Adipose tissue (tissue), 3 donors: ENCODE results near the gene POU6F2. TPM values are rescaled to one million over a fixed set of nuclear protein-coding genes. Genes with fewer than 3 reads are reported as not detected.

Experiments
- H3K27ac ChIP-seq: one replicate; pipeline ENCODE4 v1.5.1; 2013; ENCODE audit warnings: low read depth, low read length
- WGBS, 3 donors: extraction: QIAGEN DNeasy Blood & Tissue Kit; methylation state at CpG; one replicate each; pipeline ENCODE4 v1.1.7; 2013; 5-methylcytosine and 5-hydroxymethylcytosine counted together
- polyA plus RNA-seq, 3 donors: library from polyadenylated mRNA; stranded (reverse); fragments of 200-250 nt; gene quantifications; one replicate each; pipeline ENCODE4 v1.2.3, GENCODE V29; 2013
- donor health status: healthy with polysubstance abuse.
- donor health status: Bipolar disorder and iron deficiency.
- donor health status: healthy.

POU6F2 gene
- polyA plus RNA-seq, 3 donors, result 0.16 to 0.64 TPM; not detected in 1

DNA sequence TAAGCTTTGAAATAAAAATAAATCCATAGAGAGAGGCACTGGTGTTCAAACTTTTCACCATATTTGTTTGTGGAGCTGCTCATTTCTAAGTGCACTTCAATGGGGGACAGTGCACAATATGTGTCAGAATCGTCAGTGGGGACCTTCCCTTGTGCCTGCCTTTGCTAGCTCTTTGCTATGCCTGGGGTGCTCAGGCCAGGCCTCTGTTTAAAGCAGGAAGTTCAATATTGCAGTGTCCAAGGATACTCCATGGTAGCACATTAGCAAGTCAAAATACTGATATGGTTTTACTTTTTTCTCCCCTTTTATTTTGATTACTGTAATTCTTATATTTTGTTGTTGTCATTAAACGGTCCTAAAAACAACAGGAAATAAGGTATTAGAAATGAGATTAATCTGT is 113.4 kb downstream of the POU6F2 start:
- WGBS, 3 donors, result 49 to 61% (median 59%) methylated on average over 2 of the region's 2 CpGs
- no peak overlapping the region for H3K27ac ChIP-seq

DNA sequence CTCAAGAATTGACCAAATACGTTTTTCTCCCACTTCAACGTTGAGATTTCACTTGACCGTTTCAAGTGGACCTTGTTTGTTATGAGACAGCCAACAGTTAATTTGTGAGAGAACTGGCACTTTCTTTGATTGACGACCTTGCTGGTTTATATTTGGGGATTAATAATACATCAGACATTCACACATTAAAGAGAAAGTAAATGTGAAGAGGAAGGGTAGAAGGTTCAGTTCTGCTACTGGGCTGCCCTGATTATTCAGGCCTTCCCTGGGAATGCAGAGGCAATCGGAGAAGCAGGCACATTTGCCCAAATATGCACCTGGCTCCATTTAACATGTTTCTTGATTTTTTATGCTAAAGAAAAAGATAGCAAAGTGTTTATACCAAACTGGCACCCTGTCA is 114.1 kb downstream of the POU6F2 start:
- H3K27ac ChIP-seq, result no peak overlapping the region
- 44 to 76% (median 63%) methylated on average over 5 of the region's 5 CpGs for WGBS, 3 donors

DNA sequence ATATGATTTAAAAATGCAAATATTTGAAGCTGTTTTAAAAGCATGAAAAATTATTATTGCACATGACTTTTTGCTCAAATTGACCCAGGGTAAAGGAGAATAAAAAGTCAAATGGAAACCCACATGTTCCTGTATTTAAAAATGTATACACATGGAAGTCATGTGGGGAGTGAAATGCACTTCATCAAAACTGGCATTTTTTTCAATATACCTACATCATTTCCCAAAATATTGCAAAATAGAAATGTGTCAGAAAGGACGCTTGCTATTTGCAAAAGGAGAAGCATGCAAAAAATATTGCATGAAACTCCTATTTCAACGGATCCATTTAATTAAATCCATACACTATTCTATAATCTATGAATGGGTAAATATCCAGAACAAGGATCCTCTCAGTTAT is 117.0 kb downstream of the POU6F2 start:
- no peak overlapping the region for H3K27ac ChIP-seq
- WGBS, 3 donors, result 69 to 73% (median 70%) methylated on average over 2 of the region's 2 CpGs

DNA sequence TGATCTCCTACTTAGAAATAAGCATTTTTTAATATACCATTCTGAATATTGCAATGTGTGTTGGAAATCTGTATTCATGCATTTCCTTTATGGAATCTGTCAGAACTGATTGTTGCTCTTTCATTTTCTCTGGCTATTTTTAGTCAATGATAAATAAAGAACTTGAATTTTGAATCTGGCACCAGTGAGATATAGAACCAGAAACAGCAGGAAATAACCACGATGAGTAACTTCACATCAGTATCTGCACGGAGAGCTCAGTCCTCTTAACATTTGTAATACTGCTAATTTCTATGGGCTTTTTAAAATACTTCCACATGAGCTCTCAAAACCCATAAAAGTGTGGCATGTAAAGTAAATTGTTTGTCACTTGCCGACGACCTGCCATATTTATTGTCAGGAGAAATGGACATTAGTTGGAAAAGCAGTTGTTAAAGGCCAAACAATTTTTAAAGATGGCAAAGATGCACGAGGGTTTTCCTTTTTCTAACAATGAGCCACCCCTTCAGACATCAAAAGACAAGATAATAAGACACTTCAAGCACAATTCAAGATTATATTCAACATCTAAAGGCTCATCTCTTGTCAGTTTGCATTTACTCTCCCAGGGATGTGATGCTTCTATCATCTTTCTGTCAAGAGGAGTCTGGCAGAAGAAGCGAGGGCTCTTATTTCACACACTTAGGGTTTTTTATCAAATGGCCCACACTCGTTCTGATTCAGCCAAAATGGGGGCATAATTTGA is 118.3 kb downstream of the POU6F2 start:
- 51 to 62% (median 61%) methylated on average over 7 of the region's 7 CpGs for WGBS, 3 donors
- no peak overlapping the region for H3K27ac ChIP-seq

DNA sequence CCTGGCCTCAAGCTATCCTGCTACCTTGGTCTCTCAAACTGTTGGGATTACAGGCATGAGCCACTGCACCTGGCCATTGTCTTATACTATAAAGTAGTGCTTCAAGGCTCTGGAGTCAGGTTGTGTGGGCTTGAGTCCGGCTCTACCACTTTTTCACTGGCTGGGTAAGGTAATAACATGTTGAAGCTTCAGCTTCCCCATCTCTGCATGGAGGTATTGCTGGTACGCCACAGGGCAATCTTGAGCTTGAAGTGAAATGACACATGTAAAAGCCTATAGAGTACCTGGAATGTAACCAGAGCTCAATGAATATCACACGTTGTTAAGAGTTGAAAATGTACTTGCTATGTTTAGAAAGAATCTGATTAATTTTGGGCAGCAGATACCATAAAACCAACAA is 120.8 kb downstream of the POU6F2 start:
- no peak overlapping the region for H3K27ac ChIP-seq
- WGBS, 3 donors, result 84 to 93% (median 93%) methylated on average over 3 of the region's 3 CpGs

DNA sequence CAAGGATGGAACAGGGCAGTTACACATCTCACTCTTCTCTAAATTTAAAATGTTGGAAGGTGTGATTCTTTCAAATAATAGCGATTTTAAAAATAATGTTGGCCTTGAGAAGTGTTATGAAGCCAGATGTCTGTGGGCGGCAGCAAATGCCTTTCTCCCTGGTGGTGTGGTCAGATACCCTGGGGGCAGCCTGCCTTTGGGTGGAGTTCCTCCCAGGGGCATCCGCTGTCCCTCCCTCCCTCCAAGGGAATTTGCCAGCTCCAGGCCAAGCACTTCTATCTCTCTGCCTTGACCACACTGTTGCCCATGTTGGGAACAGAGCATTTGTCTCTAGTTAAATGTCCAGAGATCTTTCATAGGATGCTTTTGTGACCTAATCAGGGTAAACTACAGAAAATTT is 121.4 kb downstream of the POU6F2 start:
- WGBS, 3 donors, result 83 to 92% (median 89%) methylated on average over 3 of the region's 3 CpGs
- no peak overlapping the region for H3K27ac ChIP-seq

DNA sequence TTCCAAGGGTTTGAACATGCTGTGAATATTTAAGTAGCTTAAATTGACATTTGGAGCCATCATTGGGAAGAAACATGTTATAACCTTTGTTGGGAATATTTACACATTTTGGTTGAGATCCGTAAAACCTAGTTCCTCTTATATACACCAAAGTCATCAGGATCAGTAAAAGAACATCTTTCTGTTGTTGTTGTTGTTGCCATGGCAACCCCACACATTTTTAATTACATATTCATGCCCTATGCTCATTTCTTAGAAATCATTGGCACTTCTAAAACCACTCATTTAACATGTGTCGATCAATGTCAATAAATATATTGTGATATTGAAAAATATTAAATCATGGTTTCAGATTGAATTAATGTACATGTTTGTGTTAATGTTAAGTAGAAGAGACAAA is 122.6 kb downstream of the POU6F2 start:
- WGBS, 3 donors, result 93 to 97% (median 94%) methylated on average over 2 of the region's 2 CpGs
- H3K27ac ChIP-seq, result no peak overlapping the region

DNA sequence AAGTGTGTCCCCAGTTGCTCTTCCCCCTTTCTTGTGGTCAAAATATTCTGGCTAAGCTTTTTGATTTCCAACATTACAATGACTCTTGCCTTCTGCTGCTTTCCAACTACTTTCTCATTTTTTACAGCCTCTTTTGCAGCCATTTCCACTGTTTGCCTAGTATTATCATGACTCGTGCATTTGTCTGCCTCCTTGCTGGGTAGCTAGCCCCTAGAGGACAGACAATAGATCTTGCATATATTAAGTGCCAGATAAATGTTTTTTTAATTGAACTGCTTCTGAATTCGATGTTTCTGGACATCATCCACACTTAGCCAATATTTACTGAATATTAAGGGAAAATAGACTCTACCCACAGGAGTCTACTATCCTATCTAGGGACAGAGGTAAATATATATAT is 124.5 kb downstream of the POU6F2 start:
- 40 to 64% (median 63%) methylated on average over 2 of the region's 2 CpGs for WGBS, 3 donors

DNA sequence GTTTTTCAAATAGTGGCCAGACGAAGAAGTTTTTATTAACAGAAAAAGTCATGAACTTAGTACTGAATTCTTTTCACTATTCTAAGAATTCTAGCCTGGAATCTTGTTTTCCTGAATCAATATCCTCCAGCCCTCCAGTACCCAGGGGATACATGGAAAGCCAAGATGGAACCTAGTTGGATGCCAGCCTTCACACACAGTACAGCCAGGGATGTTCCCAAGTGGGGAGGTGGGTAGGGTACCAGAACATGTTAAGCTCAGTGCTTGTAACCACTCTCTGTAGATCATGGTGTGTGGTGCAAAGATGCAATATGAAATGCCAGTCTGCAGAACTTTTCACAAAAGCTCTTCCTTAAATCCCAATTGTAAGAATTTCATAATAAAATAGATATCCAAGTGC is 128.0 kb downstream of the POU6F2 start:
- no peak overlapping the region for H3K27ac ChIP-seq
- WGBS, 3 donors, result 69 to 83% (median 78%) methylated on average over 1 of the region's 1 CpG

More for the DNA sequence above, 124.5 kb downstream of the POU6F2 start:
- H3K27ac ChIP-seq, result no peak overlapping the region

DNA sequence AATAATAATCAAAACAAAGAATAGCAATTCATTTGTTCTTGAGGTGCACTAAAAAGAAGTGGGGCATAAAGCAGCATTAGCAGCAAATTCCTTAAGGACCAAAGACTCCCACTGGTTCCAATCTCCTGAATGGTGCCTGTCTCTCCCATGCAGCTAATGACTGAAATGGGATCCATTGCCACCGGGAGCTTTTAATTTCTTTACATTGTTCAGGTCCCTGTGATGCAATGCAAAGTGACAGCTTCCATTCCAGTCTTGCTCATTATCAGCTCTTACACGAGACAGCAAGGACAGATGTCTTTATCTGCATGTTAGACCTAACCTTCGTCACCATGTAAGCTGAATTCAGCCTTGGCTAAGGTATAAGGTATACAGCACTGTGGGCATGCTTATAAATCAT is 148.1 kb downstream of the POU6F2 start:
- no peak overlapping the region for H3K27ac ChIP-seq
- 62 to 76% (median 75%) methylated on average over 3 of the region's 3 CpGs for WGBS, 3 donors

DNA sequence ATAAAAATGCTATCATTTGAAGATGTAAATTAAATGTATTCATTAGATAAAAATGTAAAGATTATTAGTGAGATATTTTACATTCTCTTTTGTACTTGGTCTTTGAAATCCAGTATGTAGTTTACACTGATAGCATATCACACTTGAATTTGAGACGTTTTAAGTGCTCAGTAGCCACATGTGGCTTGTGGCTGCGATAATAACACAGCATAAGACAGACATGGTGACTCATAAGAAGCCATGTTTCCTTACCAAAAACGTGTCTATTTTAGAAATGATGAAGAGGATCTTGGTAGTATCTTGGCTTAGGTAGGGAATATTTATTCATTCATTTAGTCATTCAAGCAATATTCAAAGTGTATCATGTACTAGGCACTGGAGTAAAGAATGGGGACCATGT is 149.3 kb downstream of the POU6F2 start:
- H3K27ac ChIP-seq, result no peak overlapping the region
- WGBS, 3 donors, result 61% methylated on average over 3 of the region's 3 CpGs

DNA sequence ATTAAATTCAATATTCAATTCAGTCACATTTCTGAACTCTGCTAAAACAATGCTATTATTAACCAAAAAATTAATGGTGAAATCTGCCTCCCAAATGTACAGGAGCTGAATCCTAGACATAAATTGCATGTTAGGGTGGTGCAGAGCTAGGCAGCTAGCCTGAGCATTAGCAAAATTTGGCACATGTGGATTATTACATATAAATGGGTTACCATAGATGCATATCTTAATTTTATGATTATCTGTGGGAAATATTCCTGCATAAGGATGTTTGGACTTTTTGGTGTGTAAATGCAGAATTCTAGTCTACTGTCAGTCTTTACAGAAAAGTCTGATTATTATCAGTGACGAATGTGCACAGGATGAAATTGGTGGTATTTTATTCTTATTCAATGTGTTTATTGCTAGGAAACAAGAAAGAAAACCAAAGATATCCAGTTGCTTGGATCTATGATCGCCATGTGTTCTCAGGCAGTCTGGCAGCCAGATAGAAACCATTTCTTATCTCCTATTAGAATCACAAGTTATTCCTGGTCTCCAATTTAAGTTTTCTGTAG is 150.7 kb downstream of the POU6F2 start:
- 80 to 86% (median 84%) methylated on average over 2 of the region's 2 CpGs for WGBS, 3 donors
- no peak overlapping the region for H3K27ac ChIP-seq

DNA sequence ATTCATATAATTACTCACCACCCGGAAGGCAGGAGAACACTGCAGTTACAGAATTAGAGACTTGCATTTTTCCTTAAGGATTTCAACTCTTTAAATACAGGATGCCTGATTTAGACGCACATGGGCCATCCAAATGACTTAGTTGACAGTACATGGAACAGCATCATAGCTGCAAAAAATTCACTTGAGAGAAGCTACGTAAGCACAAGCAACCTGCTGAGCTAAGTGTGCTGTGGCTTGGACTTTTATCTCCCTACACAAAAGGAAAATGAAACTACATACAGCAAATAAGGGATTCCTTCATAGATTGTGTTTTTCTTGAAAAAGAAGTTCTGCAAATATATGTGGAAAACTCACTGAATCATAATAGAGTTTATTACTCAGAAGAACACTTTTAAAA is 152.6 kb downstream of the POU6F2 start:
- WGBS, 3 donors, result 69 to 72% (median 72%) methylated on average over 3 of the region's 3 CpGs
- no peak overlapping the region for H3K27ac ChIP-seq

DNA sequence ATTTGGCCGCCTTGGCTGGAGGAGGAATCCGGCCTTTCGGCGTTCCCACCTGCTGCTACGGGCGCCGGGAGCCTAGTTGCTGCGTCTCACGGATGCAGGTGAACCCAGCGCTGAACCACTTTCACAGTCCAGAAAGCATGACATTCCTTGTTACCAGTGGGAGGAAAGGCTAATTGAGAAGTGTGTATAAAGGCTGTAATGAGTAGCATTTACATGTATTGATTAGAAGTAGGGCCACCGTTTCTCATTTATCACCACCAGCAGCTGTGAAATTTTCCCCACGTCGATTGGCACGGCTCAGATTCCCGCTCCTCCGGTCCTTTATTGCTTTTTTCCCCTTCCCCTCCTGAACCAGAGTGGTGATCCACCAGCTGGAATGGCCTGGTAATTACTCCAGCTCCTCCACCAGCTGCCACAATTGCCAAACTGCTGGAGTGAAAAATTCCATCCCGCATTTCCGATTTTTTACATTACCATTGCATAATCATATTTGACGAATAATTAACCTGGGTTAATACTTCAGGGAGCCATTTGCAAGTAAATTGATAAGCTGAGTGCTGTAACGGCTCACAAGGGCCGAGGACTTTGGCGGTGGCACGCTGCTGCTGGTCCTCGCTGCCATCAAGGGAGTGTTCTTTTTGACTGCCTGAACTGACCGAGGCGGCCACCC is 153.3 kb downstream of the POU6F2 start:
- WGBS, 3 donors, result 13 to 72% (median 68%) methylated on average over 26 of the region's 26 CpGs
- H3K27ac ChIP-seq, result no peak overlapping the region

DNA sequence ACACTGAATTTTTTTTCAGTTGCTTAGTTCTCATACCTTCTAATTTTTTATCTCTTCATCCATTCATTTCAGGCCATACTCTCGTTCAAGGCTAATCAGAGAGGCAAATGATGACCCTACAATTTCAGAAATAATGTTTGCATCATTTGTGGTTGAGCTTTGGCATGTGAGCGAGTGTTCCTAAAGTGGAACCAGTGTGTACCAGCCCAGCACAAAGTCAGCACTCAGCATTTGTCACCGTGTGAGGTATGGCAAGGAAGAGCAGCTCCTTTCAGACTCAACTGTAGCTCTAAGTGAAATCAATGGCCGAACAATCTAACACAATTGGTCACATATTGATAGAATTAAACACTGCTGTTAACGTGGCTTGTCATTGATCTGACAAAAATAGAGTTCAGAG is 154.6 kb downstream of the POU6F2 start:
- WGBS, 3 donors, result 76 to 89% (median 77%) methylated on average over 5 of the region's 5 CpGs
- no peak overlapping the region for H3K27ac ChIP-seq

DNA sequence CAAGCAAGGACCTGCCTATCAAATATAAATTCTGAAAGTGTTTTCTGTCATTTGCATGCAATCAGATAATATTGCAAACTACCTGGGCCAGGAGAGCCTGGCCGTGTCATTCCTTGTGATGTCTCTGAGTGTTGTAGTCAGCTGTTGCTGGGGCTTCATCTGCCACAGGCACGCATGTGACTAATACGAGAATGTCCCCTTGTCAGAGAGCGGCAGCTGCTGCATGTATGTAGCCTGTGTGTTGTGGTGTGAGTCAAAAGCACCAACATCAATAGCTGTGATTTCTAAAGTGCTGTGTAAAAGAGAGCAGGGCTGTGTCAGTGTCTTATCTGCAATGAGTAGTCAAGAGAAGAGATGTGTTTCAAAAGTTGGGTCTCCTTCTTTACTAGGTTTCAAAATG is 155.4 kb downstream of the POU6F2 start:
- WGBS, 3 donors, result 83 to 89% (median 88%) methylated on average over 4 of the region's 4 CpGs
- no peak overlapping the region for H3K27ac ChIP-seq

DNA sequence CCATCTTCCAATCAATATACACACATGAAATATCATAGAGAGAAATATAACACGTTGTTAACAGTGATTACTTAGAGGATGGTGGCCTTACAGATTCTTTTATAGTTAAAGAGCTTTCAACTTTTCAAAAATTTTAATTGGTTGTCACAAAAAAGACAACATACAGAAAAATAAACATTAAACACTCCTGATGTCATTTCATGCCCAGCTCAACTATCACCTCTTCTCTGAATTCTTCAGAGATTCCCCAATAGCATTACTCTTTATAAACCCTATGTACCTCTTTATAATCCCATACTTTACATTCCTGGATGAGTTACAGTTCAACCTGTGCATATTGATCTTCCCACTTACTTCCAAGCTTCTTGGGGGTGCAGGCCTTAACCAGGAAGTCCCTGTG is 159.8 kb downstream of the POU6F2 start:
- WGBS, 3 donors, result 67 to 86% (median 84%) methylated on average over 1 of the region's 1 CpG
- H3K27ac ChIP-seq, result no peak overlapping the region

DNA sequence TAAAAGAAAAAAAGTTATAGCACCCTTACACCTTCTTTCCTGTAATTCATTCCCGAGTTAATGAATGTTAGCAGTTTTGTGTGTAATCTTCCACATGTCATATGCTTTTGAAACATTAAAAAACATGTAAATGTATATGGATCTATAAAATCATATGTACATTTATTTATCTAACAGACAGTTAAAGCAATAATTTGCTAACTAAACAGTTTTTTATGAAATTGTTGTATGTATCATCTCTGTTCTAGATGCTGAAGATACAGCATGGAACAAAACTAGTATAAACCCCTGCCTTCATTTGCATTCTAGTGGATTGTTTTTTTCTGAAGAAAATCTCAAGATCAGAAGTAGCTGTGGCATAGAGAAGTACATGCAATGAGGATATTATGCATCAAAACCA is 165.0 kb downstream of the POU6F2 start:
- H3K27ac ChIP-seq, result no peak overlapping the region
- 81 to 88% (median 88%) methylated on average over 1 of the region's 1 CpG for WGBS, 3 donors

DNA sequence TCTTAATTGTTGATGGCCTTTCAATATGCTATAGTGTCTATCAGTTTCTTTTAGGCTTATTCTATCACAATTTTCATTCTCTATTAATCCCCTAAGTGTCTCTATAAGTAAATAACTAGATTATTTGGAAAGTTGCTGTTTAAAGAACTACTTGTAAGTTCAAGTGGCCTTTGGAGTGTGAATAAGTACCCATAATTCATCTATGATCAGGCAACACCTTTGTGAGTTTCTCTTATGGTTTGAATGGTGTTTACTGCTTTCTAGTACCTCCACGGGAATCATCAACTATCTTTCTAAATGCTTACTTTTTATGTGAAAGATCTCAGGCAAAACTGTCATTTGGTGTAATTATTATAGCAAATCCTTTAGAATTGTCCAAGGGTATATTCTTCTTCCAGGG is 166.7 kb downstream of the POU6F2 start:
- 73 to 83% (median 78%) methylated on average over 1 of the region's 1 CpG for WGBS, 3 donors
- H3K27ac ChIP-seq, result no peak overlapping the region

DNA sequence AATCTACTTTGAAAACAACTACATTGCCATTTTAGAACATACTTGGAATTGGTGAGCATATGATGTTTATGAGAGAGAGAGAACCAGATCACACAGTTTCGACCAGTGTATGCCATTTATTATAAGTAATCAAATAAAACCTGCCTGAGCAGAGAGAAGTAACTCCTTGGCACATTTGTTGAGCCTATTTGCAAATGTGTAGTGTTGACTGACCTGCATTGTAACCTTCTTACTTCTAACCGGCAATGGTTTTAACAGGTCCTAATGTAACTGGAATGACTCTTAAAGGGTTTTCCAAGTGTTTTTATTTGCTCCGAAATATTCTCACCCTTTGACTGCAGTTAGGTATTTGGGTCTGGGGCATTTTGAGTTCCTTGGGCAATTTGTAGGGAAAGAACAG is 167.6 kb downstream of the POU6F2 start:
- WGBS, 3 donors, result 63 to 85% (median 82%) methylated on average over 3 of the region's 3 CpGs
- H3K27ac ChIP-seq, result no peak overlapping the region
